Esophagus muscularis mucosa (tissue), 4 donors: ENCODE results near the gene PRX. TPM values are rescaled to one million over a fixed set of nuclear protein-coding genes. Genes with fewer than 3 reads are reported as not detected.

ENCODE experiments used
- DNase-seq: peaks from one replicate; pipeline ENCODE4 v3.0.0-alpha.2; 2017; ENCODE audit errors: extremely low spot score
- H3K27ac ChIP-seq, 4 donors: fragments of 200-600 bp; sonication (generic); replicated peaks in 1 of 4; 1 replicate in 3 of 4; 2 replicates in 1 of 4; pipeline ENCODE4 v1.5.1; 2016 to 2019; ENCODE audit warnings: mild to moderate bottlenecking in 1 of 4
- H3K27me3 ChIP-seq, 4 donors: fragments of 200-600 bp; sonication (generic); one replicate each; pipeline versions ENCODE4 v1.5.1 to v1.6.0; 2016 to 2019
- H3K36me3 ChIP-seq, 4 donors: fragments of 200-600 bp; sonication (generic); one replicate each; pipeline ENCODE4 v1.5.1; 2016 to 2019
- H3K4me1 ChIP-seq, 4 donors: fragments of 200-600 bp; sonication (generic); one replicate each; pipeline ENCODE4 v1.5.1; 2016 to 2019
- H3K4me3 ChIP-seq, 4 donors: fragments of 200-600 bp; sonication (generic); 1 replicate in 2 of 4; 2 replicates in 2 of 4; pipeline ENCODE4 v1.5.1; 2016 to 2019; ENCODE audit warnings: mild to moderate bottlenecking in 4 of 4, moderate library complexity in 1 of 4
- H3K9me3 ChIP-seq, 4 donors: fragments of 200-600 bp; sonication (generic); 1 replicate in 3 of 4; 2 replicates in 1 of 4; pipeline ENCODE4 v1.5.1; 2016 to 2019
- CTCF ChIP-seq, 3 experiments: fragments of 200-600 bp in 2 of 3; fragments of 450-650 bp in 1 of 3; sonication (generic) in 2 of 3; IDR thresholded peaks; one replicate each; pipeline ENCODE4 v1.5.1; 2017 to 2019; ENCODE audit warnings: antibody characterized with exemption in 3 of 3, mild to moderate bottlenecking in 2 of 3, moderate library complexity in 1 of 3
- EP300 ChIP-seq: sonication (generic); formaldehyde crosslinking; IDR thresholded peaks from one replicate; pipeline ENCODE4 v1.6.1; 2017; ENCODE audit warnings: antibody characterized with exemption
- POLR2A ChIP-seq: fragments of 450-650 bp; IDR thresholded peaks from one replicate; pipeline ENCODE4 v1.6.1; 2017; ENCODE audit warnings: antibody characterized with exemption, moderate library complexity, mild to moderate bottlenecking, low read depth
- POLR2AphosphoS5 ChIP-seq, 2 donors: sonication (generic); formaldehyde crosslinking; IDR thresholded peaks; one replicate each; pipeline ENCODE4 v1.6.1; 2017; ENCODE audit warnings: antibody characterized with exemption in 2 of 2
- WGBS: methylation state at CpG from one replicate; pipeline ENCODE4 v1.1.5; 2018; 5-methylcytosine and 5-hydroxymethylcytosine counted together
- intact Hi-C: fragments of 100-400 bp; cut with DNase I; formaldehyde crosslinking; loops from one replicate; pipeline ENCODE4 v1.15.1; 2023
- total RNA-seq, 4 donors: library from RNA; depleted of rRNA; stranded (reverse); fragments of >200 nt; gene quantifications; one replicate each; pipeline versions ENCODE4 v1.1.0 to v1.2.1, GENCODE V29; 2016

The PRX gene
- total RNA-seq, 4 donors from 2014 or later = 5.8 to 12.4 (median 8.8) TPM

GRCh38 chr19:40383668-40384248 lies 29.4 kb downstream of the PRX start:
- Histone ChIP-seq H3K27me3 (no peaks in the 10 kb centered on the region), H3K4me3 (no peak overlapping the region), H3K27ac (no peak overlapping the region), H3K36me3 (peaks cover 0 to 26% (median 19%) of the 10 kb centered on the region in 4 donors), H3K9me3 (no peaks in the 10 kb centered on the region), H3K4me1 (no peaks in the 10 kb centered on the region)
- TF ChIP-seq EP300 = no peak
- TF ChIP-seq POLR2A = no peak
- no peak for TF ChIP-seq POLR2AphosphoS5 (IDR thresholded peaks at IDR 0.05)
- no peak for TF ChIP-seq CTCF (IDR thresholded peaks at IDR 0.05)
- WGBS = 87% methylated on average over 20 of the region's 28 CpGs
- DNase-seq = no peak
- intact Hi-C loops = no loop called here

DNA sequence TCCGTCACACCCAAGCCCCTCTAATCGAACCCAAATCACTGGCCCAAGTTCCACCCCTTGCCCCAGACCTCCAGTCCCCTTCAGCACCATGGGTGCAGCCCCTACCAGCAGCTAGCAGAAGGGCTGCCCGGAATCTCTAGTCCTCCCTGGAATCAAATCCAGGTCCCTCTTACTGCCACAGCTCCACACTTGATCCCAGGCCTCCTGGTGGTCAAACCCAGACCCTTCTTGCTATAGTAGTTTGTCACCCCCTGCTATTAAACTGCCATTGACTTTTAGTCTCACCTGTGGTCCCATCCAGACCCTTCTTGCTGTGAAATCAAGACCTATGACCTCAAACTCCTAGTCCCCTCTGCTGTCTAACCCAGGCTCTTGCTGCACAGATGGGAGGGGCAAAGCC lies 31.9 kb downstream of the PRX start:
- H3K27me3 ChIP-seq = no peaks in the 10 kb centered on the region
- intact Hi-C loops = no loop called here
- no peak for DNase-seq
- no peaks in the 10 kb centered on the region for H3K9me3 ChIP-seq
- H3K27ac ChIP-seq = no peak overlapping the region
- no peaks in the 10 kb centered on the region for H3K4me1 ChIP-seq
- H3K4me3 ChIP-seq = no peak overlapping the region
- TF ChIP-seq EP300 = no peak
- TF ChIP-seq POLR2A = no peak
- TF ChIP-seq POLR2AphosphoS5 (IDR thresholded peaks at IDR 0.05) = no peak
- no peak for TF ChIP-seq CTCF (IDR thresholded peaks at IDR 0.05)
- peaks cover 16 to 49% (median 42%) of the 10 kb centered on the region in 4 donors for H3K36me3 ChIP-seq
- 100% methylated on average over 2 of the region's 3 CpGs for WGBS

GRCh38 chr19:40380199-40381037 lies 32.8 kb downstream of the PRX start:
- Histone ChIP-seq H3K4me1 (no peaks in the 10 kb centered on the region), H3K27ac (no peak overlapping the region), H3K36me3 (peaks cover 17 to 58% (median 51%) of the 10 kb centered on the region in 4 donors), H3K4me3 (no peak overlapping the region), H3K27me3 (no peaks in the 10 kb centered on the region), H3K9me3 (no peaks in the 10 kb centered on the region)
- no peak for DNase-seq
- TF ChIP-seq EP300 (no peak), POLR2AphosphoS5 (IDR thresholded peaks at IDR 0.05) (no peak), CTCF (IDR thresholded peaks at IDR 0.05) (no peak), POLR2A (no peak)
- intact Hi-C loops = no loop called here
- 88% methylated on average over 25 of the region's 37 CpGs for WGBS

GRCh38 chr19:40379446-40380198 lies 33.6 kb downstream of the PRX start:
- H3K36me3 ChIP-seq = peaks cover 17 to 66% (median 59%) of the 10 kb centered on the region in 4 donors
- H3K9me3 ChIP-seq = no peaks in the 10 kb centered on the region
- no peaks in the 10 kb centered on the region for H3K4me1 ChIP-seq
- DNase-seq = no peak
- 76% methylated on average over 10 of the region's 11 CpGs for WGBS
- H3K27me3 ChIP-seq = no peaks in the 10 kb centered on the region
- H3K4me3 ChIP-seq = no peak overlapping the region
- intact Hi-C loops = no loop called here
- no peak overlapping the region for H3K27ac ChIP-seq
- TF ChIP-seq EP300 = no peak
- no peak for TF ChIP-seq POLR2A
- no peak for TF ChIP-seq CTCF (IDR thresholded peaks at IDR 0.05)
- no peak for TF ChIP-seq POLR2AphosphoS5 (IDR thresholded peaks at IDR 0.05)
